Central memory CD8-positive, alpha-beta T cell (primary cell): ENCODE data around the gene FRMD4A.
"Not testable (repeated sequence)": the region's sequence is repeated elsewhere in the genome, so short reads cannot be mapped to it uniquely, and the experiment has no call there.

Experiments
- ATAC-seq: fragments of 150-1000 bp; cut with Tn5 transposase; replicated peaks from 2 replicates; pipeline ENCODE4 v1.10.0; 2022; ENCODE audit warnings: mild to moderate bottlenecking, moderate FRiP score, moderate number of reproducible peaks; ENCODE audit not compliant: poor library complexity, severe bottlenecking; ENCODE audit errors: extremely low read depth
- DNase-seq, 2 donors: peaks; one replicate each; pipeline ENCODE4 v3.0.0; 2021; ENCODE audit warnings: low spot score in 2 of 2
- H3K27ac Mint-ChIP-seq: one replicate; pipeline ENCODE4 v1.8.0; 2022; ENCODE audit warnings: low read depth, mild to moderate bottlenecking, moderate library complexity, mixed read lengths
- H3K27me3 Mint-ChIP-seq: one replicate; pipeline ENCODE4 v1.8.0; 2022; ENCODE audit warnings: mixed read lengths
- H3K36me3 Mint-ChIP-seq: one replicate; pipeline ENCODE4 v1.8.0; 2022; ENCODE audit warnings: mild to moderate bottlenecking, moderate library complexity, mixed read lengths; ENCODE audit not compliant: insufficient read depth
- H3K4me1 Mint-ChIP-seq: one replicate; pipeline ENCODE4 v1.8.0; 2022; ENCODE audit warnings: mixed read lengths
- H3K4me3 Mint-ChIP-seq: one replicate; pipeline ENCODE4 v1.8.0; 2022; ENCODE audit warnings: mild to moderate bottlenecking, moderate library complexity, mixed read lengths
- H3K9me3 Mint-ChIP-seq: one replicate; pipeline ENCODE4 v1.8.0; 2022; ENCODE audit warnings: mixed read lengths

Gene FRMD4A

GRCh38 chr10:13908475-13908874 lies 422.2 kb downstream of the FRMD4A start:
- Mint-ChIP-seq H3K27ac (no peak overlapping the region), H3K9me3 (no peaks in the 10 kb centered on the region), H3K4me3 (no peak overlapping the region), H3K27me3 (no peaks in the 10 kb centered on the region), H3K36me3 (no peaks in the 10 kb centered on the region), H3K4me1 (no peaks in the 10 kb centered on the region)
- no peak for DNase-seq
- no peak for ATAC-seq

DNA sequence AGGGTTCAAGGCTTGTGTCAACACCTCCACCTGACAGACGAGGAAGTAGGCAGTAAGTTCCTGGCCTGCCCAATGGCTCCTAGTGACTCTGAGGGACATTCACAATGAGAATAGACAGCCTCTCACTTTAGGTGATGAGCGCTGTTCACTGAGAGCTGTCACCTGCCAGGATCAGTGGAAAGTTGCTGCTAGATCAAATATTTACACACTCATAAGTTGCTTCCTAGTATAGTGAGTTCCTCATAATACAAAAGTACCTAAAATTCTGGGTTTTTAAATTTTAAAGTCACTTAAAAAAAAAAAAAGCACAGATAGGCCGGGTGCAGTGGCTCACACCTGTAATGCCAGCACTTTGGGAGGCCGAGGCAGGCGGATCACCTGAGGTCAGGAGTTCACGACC lies 423.2 kb downstream of the FRMD4A start:
- H3K9me3 Mint-ChIP-seq: no peaks in the 10 kb centered on the region
- no peaks in the 10 kb centered on the region for H3K36me3 Mint-ChIP-seq
- H3K27me3 Mint-ChIP-seq: no peaks in the 10 kb centered on the region
- ATAC-seq (no peak), DNase-seq (no peak)
- no peak overlapping the region for H3K4me3 Mint-ChIP-seq
- H3K4me1 Mint-ChIP-seq: no peaks in the 10 kb centered on the region
- H3K27ac Mint-ChIP-seq: no peak overlapping the region

- ATAC-seq (no peak), DNase-seq (no peak)
- no peaks in the 10 kb centered on the region for H3K4me1 Mint-ChIP-seq
- no peaks in the 10 kb centered on the region for H3K36me3 Mint-ChIP-seq
- no peaks in the 10 kb centered on the region for H3K27me3 Mint-ChIP-seq
- no peak overlapping the region for H3K27ac Mint-ChIP-seq
- H3K4me3 Mint-ChIP-seq: no peak overlapping the region
- H3K9me3 Mint-ChIP-seq: no peaks in the 10 kb centered on the region
Observed at GRCh38 chr10:13905281-13905680, 425.4 kb downstream of the FRMD4A start.

DNA sequence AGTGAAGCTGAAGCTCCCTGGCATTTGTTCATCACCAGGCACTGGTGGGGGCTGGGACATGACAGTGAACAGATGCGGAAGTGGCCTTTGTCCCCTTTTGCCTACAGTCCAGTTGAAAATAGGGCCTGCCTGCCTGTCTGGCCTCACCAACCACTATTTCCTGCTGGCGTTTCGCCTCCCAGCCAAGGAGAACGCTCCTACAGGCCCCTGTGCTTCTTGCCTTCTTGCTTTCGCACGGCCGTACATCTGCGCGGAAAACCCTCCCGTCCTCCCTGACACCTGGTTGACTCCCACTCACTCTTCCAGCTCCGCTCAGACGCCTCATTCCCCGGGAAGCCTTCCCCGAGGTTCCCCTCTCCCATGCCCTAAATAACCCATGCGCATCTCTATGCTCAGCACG lies 426.7 kb downstream of the FRMD4A start:
- Mint-ChIP-seq H3K4me3 (no peak overlapping the region), H3K36me3 (no peaks in the 10 kb centered on the region), H3K27ac (no peak overlapping the region), H3K9me3 (no peaks in the 10 kb centered on the region), H3K4me1 (no peaks in the 10 kb centered on the region), H3K27me3 (no peaks in the 10 kb centered on the region)
- DNase-seq: no peak
- ATAC-seq: no peak

DNA sequence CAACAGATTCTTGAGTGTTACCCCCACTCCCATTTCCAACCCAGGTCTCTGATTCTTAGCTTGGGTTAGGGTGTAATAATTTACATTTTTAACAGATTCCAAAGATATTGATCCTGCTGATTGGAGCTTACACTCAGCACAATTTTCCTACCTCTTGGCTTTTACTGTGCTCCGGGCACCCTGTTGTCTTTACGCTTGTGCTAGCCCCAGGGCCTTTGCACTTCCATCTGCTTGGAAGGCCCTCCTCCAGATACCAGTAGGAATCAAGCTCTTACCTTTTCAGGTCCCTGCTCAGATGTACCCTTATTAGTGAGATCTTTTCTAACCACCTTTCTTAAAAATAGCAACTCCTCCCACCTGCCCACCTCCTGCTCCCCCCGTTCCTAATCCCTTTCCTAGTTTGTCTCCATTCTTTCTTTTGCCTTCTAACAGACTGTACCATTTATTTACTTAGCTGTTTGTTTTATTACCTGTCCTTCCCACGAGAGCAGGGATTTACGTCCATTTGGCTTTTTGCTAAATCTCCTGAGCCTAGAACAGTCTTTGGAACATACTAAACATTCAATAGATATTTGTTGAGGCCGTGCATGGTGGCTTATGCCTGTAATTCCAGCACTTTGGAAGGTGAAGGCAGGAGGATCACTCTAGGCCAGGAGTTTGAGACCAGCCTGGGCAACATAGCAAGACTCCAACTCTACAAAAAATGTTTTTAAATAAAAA lies 427.7 kb downstream of the FRMD4A start:
- Mint-ChIP-seq H3K36me3 (no peaks in the 10 kb centered on the region), H3K4me3 (no peak overlapping the region), H3K9me3 (no peaks in the 10 kb centered on the region), H3K27ac (no peak overlapping the region), H3K4me1 (no peaks in the 10 kb centered on the region), H3K27me3 (no peaks in the 10 kb centered on the region)
- DNase-seq (no peak), ATAC-seq (no peak)

- ATAC-seq: no peak
- no peak for DNase-seq
- Mint-ChIP-seq H3K4me1 (no peaks in the 10 kb centered on the region), H3K27me3 (peaks cover 9% of the 10 kb centered on the region), H3K27ac (no peak overlapping the region), H3K36me3 (no peaks in the 10 kb centered on the region), H3K4me3 (no peak overlapping the region), H3K9me3 (no peaks in the 10 kb centered on the region)
Observed at GRCh38 chr10:13899941-13900340, 430.8 kb downstream of the FRMD4A start.

DNA sequence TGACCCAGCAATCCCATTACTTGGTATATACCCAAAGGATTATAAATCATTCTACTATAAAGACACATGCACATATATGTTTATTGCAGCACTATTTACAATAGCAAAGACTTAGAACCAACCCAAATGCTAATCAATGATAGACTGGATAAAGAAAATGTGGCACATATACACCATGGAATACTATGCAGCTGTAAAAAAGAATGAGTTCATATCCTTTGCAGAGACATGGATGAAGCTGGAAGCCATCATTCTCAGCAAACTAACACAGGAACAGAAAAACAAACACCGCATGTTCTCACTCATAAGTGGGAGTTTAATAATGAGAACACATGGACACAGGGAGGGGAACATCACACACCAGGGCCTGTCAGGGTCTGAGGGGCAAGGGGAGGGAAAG lies 434.6 kb downstream of the FRMD4A start:
- DNase-seq, H3K9me3 Mint-ChIP-seq, H3K27ac Mint-ChIP-seq, H3K36me3 Mint-ChIP-seq, H3K4me3 Mint-ChIP-seq, ATAC-seq: not testable (repeated sequence)
- Mint-ChIP-seq H3K4me1 (peaks cover 12% of the 10 kb centered on the region), H3K27me3 (peaks cover 44% of the 10 kb centered on the region)

DNA sequence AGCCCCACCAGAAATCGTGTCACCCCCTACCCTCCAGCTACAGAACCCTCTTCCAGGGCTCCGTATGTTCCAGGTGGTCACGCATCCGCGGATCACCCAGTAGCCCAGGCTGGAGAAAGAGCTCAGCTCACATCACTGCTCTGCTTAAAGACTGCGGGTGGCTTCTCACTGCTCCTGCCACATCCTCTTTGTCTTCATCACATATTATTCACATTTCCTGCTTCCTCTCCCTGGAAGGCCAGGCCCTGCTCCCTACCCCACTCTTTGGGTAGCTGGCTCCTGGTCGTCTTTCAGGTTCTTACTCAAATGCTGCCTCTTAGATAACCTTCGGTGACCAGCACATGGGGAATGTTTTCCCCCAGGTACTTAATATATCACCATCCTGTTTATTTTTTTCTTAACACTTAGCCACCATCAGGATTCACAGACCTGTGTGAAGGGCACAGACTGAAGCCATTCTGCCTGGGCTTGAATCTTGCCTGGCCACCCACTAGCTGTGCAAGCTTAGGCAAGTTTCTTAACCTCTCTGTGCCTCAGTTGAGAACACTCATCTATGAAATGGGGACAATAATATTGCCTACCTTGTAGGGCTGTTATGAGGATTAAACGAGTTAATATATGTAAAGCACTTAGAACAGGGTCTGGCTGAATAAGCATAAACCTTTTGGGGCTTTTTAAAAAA lies 436.2 kb downstream of the FRMD4A start:
- no peaks in the 10 kb centered on the region for H3K9me3 Mint-ChIP-seq
- DNase-seq (no peak), ATAC-seq (no peak)
- H3K27me3 Mint-ChIP-seq: peaks cover 60% of the 10 kb centered on the region
- no peak overlapping the region for H3K4me3 Mint-ChIP-seq
- no peaks in the 10 kb centered on the region for H3K36me3 Mint-ChIP-seq
- peaks cover 12% of the 10 kb centered on the region for H3K4me1 Mint-ChIP-seq
- no peak overlapping the region for H3K27ac Mint-ChIP-seq

DNA sequence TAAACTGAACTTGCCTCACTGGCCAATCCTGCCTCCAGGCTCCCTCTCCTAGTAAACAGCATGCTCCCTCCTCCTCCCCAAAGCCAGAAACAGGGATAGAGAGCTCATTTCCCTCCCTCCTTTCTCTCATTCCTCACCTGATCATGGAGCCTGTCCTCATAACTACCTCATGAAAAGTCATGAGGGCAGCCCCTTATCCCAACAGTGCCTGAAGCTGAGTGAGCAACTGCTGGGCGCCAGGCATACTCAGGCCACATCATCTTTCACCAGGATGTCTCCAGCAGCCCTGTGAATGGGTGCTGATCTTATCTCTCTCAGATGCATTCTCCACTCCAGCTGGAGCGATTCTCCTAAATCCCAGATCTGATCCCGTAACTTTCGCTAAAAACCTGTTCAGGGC lies 436.8 kb downstream of the FRMD4A start:
- H3K27ac Mint-ChIP-seq: no peak overlapping the region
- H3K9me3 Mint-ChIP-seq: no peaks in the 10 kb centered on the region
- peaks cover 66% of the 10 kb centered on the region for H3K27me3 Mint-ChIP-seq
- ATAC-seq (no peak), DNase-seq (no peak)
- no peak overlapping the region for H3K4me3 Mint-ChIP-seq
- H3K4me1 Mint-ChIP-seq: peaks cover 12% of the 10 kb centered on the region
- H3K36me3 Mint-ChIP-seq: no peaks in the 10 kb centered on the region

DNA sequence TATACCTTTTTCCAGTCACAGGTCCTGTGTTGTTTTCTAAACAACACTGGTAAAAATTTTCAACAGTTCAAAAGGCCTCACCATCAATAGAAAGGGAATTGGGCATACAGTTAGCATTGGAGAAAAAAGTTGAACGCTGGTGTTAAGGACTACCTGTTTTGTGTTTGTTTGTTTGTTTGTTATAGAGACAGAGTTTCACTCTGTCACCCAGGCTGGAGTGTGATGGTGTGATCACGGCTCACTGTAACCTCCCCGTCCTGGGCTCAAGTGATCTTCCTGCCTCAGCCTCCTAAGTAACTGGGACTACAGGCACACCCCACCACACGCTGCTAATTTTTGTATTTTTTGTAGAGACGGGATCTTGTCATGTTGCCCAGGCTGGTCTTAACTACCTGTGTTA lies 437.9 kb downstream of the FRMD4A start:
- Mint-ChIP-seq H3K27ac (no peak overlapping the region), H3K4me1 (peaks cover 12% of the 10 kb centered on the region), H3K9me3 (no peaks in the 10 kb centered on the region), H3K27me3 (peaks cover 76% of the 10 kb centered on the region), H3K4me3 (no peak overlapping the region), H3K36me3 (no peaks in the 10 kb centered on the region)
- no peak for DNase-seq
- no peak for ATAC-seq

DNA sequence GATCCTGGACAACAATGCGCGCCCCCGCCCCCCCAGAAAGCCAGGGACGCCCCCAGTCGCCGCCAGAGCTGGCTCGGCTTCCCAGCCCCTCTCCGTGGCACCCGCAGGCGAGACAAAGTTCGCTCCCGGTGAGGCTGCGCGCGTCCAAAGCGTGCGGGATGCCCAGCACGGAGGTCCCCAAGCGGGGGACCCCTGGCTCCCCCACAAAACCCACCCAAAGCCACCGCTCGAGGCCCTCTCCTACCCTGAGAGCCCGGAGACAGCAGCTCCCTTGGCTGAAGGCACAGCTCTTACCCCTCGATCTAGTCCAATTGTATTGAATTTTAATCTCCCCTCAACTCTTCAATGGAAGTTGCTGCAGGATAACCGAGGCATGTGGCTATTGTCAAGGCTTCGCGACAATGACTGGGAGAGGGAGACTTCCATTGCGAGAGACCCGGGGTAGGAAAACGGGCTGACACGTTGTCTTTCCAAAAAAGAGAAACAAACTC lies 438.7 kb downstream of the FRMD4A start:
- DNase-seq: no peak
- no peak for ATAC-seq
- Mint-ChIP-seq H3K9me3 (no peaks in the 10 kb centered on the region), H3K36me3 (no peaks in the 10 kb centered on the region), H3K27me3 (peaks cover 85% of the 10 kb centered on the region), H3K4me3 (peak overlapping the region; percentile 33), H3K4me1 (peaks cover 12% of the 10 kb centered on the region), H3K27ac (no peak overlapping the region)

DNA sequence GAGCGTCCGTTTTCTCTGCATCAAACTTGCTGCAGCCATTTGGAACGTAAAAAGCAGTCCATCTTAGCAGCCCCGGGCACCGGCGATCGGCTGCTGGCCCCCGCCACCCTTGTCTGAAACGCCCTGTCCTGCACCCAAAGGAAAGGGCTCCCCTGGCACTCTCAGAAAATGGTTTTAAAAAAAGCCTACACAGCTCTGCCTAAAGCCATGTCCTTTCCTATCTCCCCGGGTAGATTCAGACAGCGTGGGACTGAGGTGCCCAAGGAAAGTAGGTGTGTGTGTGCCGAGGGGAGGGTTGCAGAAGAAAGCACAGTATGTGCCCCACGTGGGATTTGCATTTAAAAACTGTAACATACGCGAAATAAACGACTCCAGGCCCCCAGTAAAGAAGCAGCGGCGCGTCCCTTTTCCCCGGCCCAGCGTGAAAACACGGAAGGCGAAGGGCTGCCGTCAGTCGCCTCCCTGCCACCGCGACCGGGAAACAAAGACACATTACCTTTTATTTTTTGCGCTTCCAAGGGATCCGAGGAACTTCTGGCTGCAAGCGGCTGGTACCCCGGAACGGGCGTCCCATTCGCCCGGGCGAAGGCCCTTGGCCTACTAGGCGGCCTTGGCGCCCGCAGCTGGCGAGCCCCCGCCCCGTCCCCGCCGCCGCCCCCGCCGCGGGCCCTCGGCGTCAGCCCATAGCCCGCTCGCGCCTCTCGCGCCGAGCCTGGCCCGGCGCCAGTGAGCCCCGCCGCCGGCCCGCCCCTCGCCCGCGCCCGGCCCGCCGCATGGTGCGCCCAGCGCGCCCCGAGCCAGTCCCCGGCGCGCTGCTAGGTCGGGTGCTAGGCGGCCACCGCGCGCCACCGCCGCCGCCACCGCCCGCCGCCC lies 439.4 kb downstream of the FRMD4A start:
- ATAC-seq (peak; percentile 14), DNase-seq (no peak)
- H3K4me3 Mint-ChIP-seq: peak overlapping the region; percentile 31
- peaks cover 12% of the 10 kb centered on the region for H3K4me1 Mint-ChIP-seq
- H3K27ac Mint-ChIP-seq: no peak overlapping the region
- no peaks in the 10 kb centered on the region for H3K9me3 Mint-ChIP-seq
- peaks cover 91% of the 10 kb centered on the region for H3K27me3 Mint-ChIP-seq
- H3K36me3 Mint-ChIP-seq: no peaks in the 10 kb centered on the region
